H1 (cell line): Measurements from ENCODE around the gene SMIM9. TPM values are rescaled to one million over a fixed set of nuclear protein-coding genes. Genes with fewer than 3 reads are reported as not detected.

Experiments
- CTCF ChIA-PET: fragments of 300-600 bp; sonication (Branson Sonifier 250); formaldehyde crosslinking; loops from one replicate; lab custom pipeline; 2021; ENCODE audit not compliant: partially characterized antibody; lab: Charles Lee
- POLR2A ChIA-PET: fragments of 300-600 bp; sonication (Branson Sonifier 250); formaldehyde crosslinking; loops from one replicate; lab custom pipeline; 2021; ENCODE audit warnings: inconsistent platforms; ENCODE audit not compliant: partially characterized antibody; lab: Charles Lee
- DNase-seq, 2 experiments: peaks; one replicate each; pipeline versions ENCODE4 v3.0.0 to v3.0.0-alpha.2; 2010 to 2022; ENCODE audit warnings: low spot score in 2 of 2, low read depth in 1 of 2, mixed read lengths in 1 of 2
- FAIRE-seq: peaks from 2 replicates; lab custom pipeline; 2011; peaks lifted over from hg19 to GRCh38; lab: Jason Lieb, UNC
- H2AFZ ChIP-seq: 2 replicates; pipeline ENCODE4 v1.8.1; 2012; ENCODE audit warnings: low read length, inconsistent platforms
- H2AK5ac ChIP-seq: 2 replicates; pipeline ENCODE4 v1.6.1; 2013; ENCODE audit warnings: low read depth, low read length
- H2BK120ac ChIP-seq: replicated peaks from 2 replicates; pipeline ENCODE3; 2013; ENCODE audit warnings: low read depth, low read length, inconsistent platforms
- H2BK12ac ChIP-seq: 2 replicates; pipeline ENCODE4 v1.6.1; 2013; ENCODE audit warnings: low read depth, low read length
- H2BK15ac ChIP-seq: 2 replicates; pipeline ENCODE4 v1.6.1; 2013; ENCODE audit warnings: low read length
- H2BK20ac ChIP-seq: 2 replicates; pipeline ENCODE4 v1.6.1; 2013; ENCODE audit warnings: low read length
- H2BK5ac ChIP-seq: 2 replicates; pipeline ENCODE4 v1.6.1; 2013; ENCODE audit warnings: low read depth, low read length
- H3K14ac ChIP-seq: 2 replicates; pipeline ENCODE4 v1.6.1; 2013; ENCODE audit warnings: inconsistent platforms; ENCODE audit not compliant: insufficient read length
- H3K18ac ChIP-seq: 2 replicates; pipeline ENCODE4 v1.6.1; 2013; ENCODE audit warnings: low read length; ENCODE audit errors: extremely low read depth
- H3K23ac ChIP-seq: 2 replicates; pipeline ENCODE4 v1.6.1; 2013; ENCODE audit warnings: inconsistent platforms; ENCODE audit not compliant: insufficient read length
- H3K23me2 ChIP-seq: 2 replicates; pipeline ENCODE4 v1.6.1; 2013; ENCODE audit warnings: low read depth, low read length
- H3K27ac ChIP-seq: 2 replicates; pipeline ENCODE4 v1.6.1; 2011; ENCODE audit warnings: low read depth, low read length, inconsistent platforms
- H3K27me3 ChIP-seq, 4 experiments: replicated peaks in 1 of 4; 1 replicate in 1 of 4; 2 replicates in 3 of 4; pipeline versions ENCODE4 v1.6.1 to v1.8.1; 2011 to 2013; ENCODE audit warnings: low read length in 3 of 4, mild to moderate bottlenecking in 3 of 4, inconsistent platforms in 2 of 4, mixed read lengths in 2 of 4, moderate library complexity in 1 of 4; ENCODE audit not compliant: control insufficient read depth in 3 of 4, insufficient read depth in 3 of 4; ENCODE audit errors: extremely low read depth in 1 of 4
- H3K36me3 ChIP-seq, 4 experiments: 2 replicates each; pipeline versions ENCODE4 v1.6.1 to v1.8.1; 2011 to 2013; ENCODE audit warnings: mild to moderate bottlenecking in 4 of 4, low read length in 3 of 4, moderate library complexity in 2 of 4, control low read depth in 1 of 4, inconsistent platforms in 1 of 4; ENCODE audit not compliant: insufficient read depth in 4 of 4, control insufficient read depth in 2 of 4
- H3K4ac ChIP-seq: replicated peaks from 2 replicates; pipeline ENCODE3; 2013; ENCODE audit warnings: low read length, low read depth, mixed read lengths, inconsistent platforms; ENCODE audit not compliant: insufficient read length
- H3K4me1 ChIP-seq, 4 experiments: replicated peaks in 1 of 4; 1 replicate in 1 of 4; 2 replicates in 3 of 4; pipeline versions ENCODE4 v1.6.1 to v1.8.1; 2011 to 2013; ENCODE audit warnings: low read length in 3 of 4, inconsistent platforms in 2 of 4, mixed read lengths in 1 of 4; ENCODE audit not compliant: insufficient read depth in 4 of 4, control insufficient read depth in 3 of 4
- H3K4me2 ChIP-seq, 2 experiments: 2 replicates each; pipeline versions ENCODE4 v1.6.1 to v1.8.1; 2011 to 2013; ENCODE audit warnings: low read depth in 2 of 2, low read length in 2 of 2, control low read depth in 1 of 2, inconsistent platforms in 1 of 2, mild to moderate bottlenecking in 1 of 2; ENCODE audit not compliant: insufficient read depth in 1 of 2
- H3K4me3 ChIP-seq, 4 experiments: fragments of 200-600, 300-600 bp in 1 of 4; sonication (generic), shearing (Covaris generic), sonication (Bioruptor Twin) in 1 of 4; 2 replicates each; pipeline versions ENCODE4 v1.5.1 to v1.8.1; 2011 to 2016; ENCODE audit warnings: low read length in 4 of 4, low read depth in 3 of 4, control low read depth in 2 of 4, inconsistent platforms in 2 of 4, mild to moderate bottlenecking in 2 of 4, mixed read lengths in 1 of 4, moderate library complexity in 1 of 4; ENCODE audit not compliant: insufficient read depth in 2 of 4; ENCODE audit errors: extremely low read depth in 1 of 4
- H3K56ac ChIP-seq: replicated peaks from 2 replicates; pipeline ENCODE3; 2013; ENCODE audit warnings: low read depth, mild to moderate bottlenecking, mixed read lengths, low read length, inconsistent platforms; ENCODE audit not compliant: insufficient read length
- H3K79me1 ChIP-seq: 2 replicates; pipeline ENCODE4 v1.6.1; 2013; ENCODE audit warnings: low read depth, low read length, control low read depth
- H3K79me2 ChIP-seq, 2 experiments: 2 replicates each; pipeline versions ENCODE4 v1.6.1 to v1.8.1; 2012 to 2013; ENCODE audit warnings: low read length in 2 of 2, mild to moderate bottlenecking in 2 of 2, inconsistent platforms in 1 of 2; ENCODE audit not compliant: insufficient read depth in 2 of 2, control insufficient read depth in 1 of 2
- H3K9ac ChIP-seq, 4 experiments: replicated peaks in 1 of 4; 1 replicate in 1 of 4; 2 replicates in 3 of 4; pipeline versions ENCODE4 v1.6.1 to v1.8.1; 2011 to 2013; ENCODE audit warnings: low read depth in 3 of 4, low read length in 3 of 4, control low read depth in 2 of 4, mild to moderate bottlenecking in 2 of 4, moderate library complexity in 2 of 4, inconsistent platforms in 1 of 4; ENCODE audit errors: extremely low read depth in 1 of 4
- H3K9me3 ChIP-seq, 2 experiments: 2 replicates each; pipeline versions ENCODE4 v1.6.1 to v1.8.1; 2012 to 2013; ENCODE audit warnings: mild to moderate bottlenecking in 2 of 2, moderate library complexity in 2 of 2, control low read depth in 1 of 2, inconsistent platforms in 1 of 2, low read depth in 1 of 2, low read length in 1 of 2, mixed read lengths in 1 of 2; ENCODE audit not compliant: insufficient read depth in 2 of 2
- H4K20me1 ChIP-seq, 2 experiments: replicated peaks in 1 of 2; 2 replicates each; pipeline versions ENCODE3 to v1.8.1; 2011 to 2013; ENCODE audit warnings: inconsistent platforms in 2 of 2, low read length in 2 of 2, mild to moderate bottlenecking in 1 of 2; ENCODE audit not compliant: insufficient read depth in 2 of 2, control insufficient read depth in 1 of 2
- H4K5ac ChIP-seq: 2 replicates; pipeline ENCODE4 v1.6.1; 2013; ENCODE audit warnings: low read length, low read depth, mixed read lengths, inconsistent platforms; ENCODE audit not compliant: insufficient read length
- H4K8ac ChIP-seq: 2 replicates; pipeline ENCODE4 v1.8.0; 2013; ENCODE audit warnings: mild to moderate bottlenecking, moderate library complexity, low read length, inconsistent platforms; ENCODE audit not compliant: insufficient read depth; ENCODE audit errors: extremely low read depth
- H4K91ac ChIP-seq: replicated peaks from 2 replicates; pipeline ENCODE3; 2013; ENCODE audit warnings: low read length, mixed read lengths, inconsistent platforms; ENCODE audit not compliant: insufficient read length
- ATF2 ChIP-seq: IDR thresholded peaks from 2 replicates; pipeline ENCODE4 v1.6.1; 2012; ENCODE audit warnings: low read length, inconsistent platforms
- CHD1 ChIP-seq: IDR thresholded peaks from 2 replicates; pipeline ENCODE4 v1.6.1; 2012; ENCODE audit warnings: low read depth, low read length, improper control_type of control experiment
- EGR1 ChIP-seq: IDR thresholded peaks from 2 replicates; pipeline ENCODE4 v1.6.1; 2011; ENCODE audit warnings: low read depth, low read length, borderline replicate concordance
- GTF2F1 ChIP-seq: IDR thresholded peaks from 2 replicates; pipeline ENCODE4 v1.6.1; 2012; ENCODE audit warnings: low read depth, low read length, improper control_type of control experiment, borderline replicate concordance
- KDM5A ChIP-seq: fragments of 200-600 bp; IDR thresholded peaks from 2 replicates; pipeline ENCODE4 v1.7.1; 2012; ENCODE audit warnings: mild to moderate bottlenecking, low read length, inconsistent platforms, mixed read lengths
- NRF1 ChIP-seq: IDR thresholded peaks from 2 replicates; pipeline ENCODE4 v1.6.1; 2011; ENCODE audit warnings: mild to moderate bottlenecking, low read depth, low read length, improper control_type of control experiment
- RNF2 ChIP-seq: fragments of 200-900, 300-1000 bp; sonication (generic); IDR thresholded peaks from 2 replicates; pipeline ENCODE4 v1.7.1; 2016; ENCODE audit warnings: borderline replicate concordance, low read depth, mild to moderate bottlenecking, antibody characterized with exemption, low read length; ENCODE audit not compliant: poor library complexity, severe bottlenecking; ENCODE audit errors: missing control alignments
- TBP ChIP-seq: IDR thresholded peaks from 2 replicates; pipeline ENCODE4 v1.6.1; 2011; ENCODE audit warnings: low read depth, low read length, improper control_type of control experiment
- WGBS, 2 experiments: shearing (Covaris generic) in 1 of 2; methylation state at CpG; one replicate each; pipeline versions ENCODE4 v1.1.6 to v1.1.7; 2013 to 2015; ENCODE audit warnings: low lambda C conversion rate in 2 of 2, mixed read lengths in 2 of 2, inconsistent platforms in 1 of 2, low coverage in 1 of 2, missing lambda C conversion rate in 1 of 2; ENCODE audit not compliant: insufficient replicate concordance in 2 of 2, insufficient coverage in 1 of 2, insufficient read length in 1 of 2; ENCODE audit errors: extremely low coverage in 1 of 2, missing lambda C conversion rate in 1 of 2; 5-methylcytosine and 5-hydroxymethylcytosine counted together
- polyA plus RNA-seq, 7 experiments: library from polyadenylated mRNA; depleted of rRNA in 3 of 7; stranded (reverse) in 5 of 7; unstranded in 2 of 7; fragments of >200 nt in 5 of 7; fragments of 200-250 nt in 2 of 7; gene quantifications; 1 replicate in 5 of 7; 2 replicates in 1 of 7; 4 replicates in 1 of 7; pipeline versions ENCODE4 v1.2.1 to v1.2.3, GENCODE V29; 2011 to 2013; ENCODE audit warnings: missing spikeins in 2 of 7, mixed read lengths in 2 of 7
- total RNA-seq: library from RNA; stranded (reverse); fragmentation: NEBNext Ultra II Directional; extraction: Animal tissue kit (Norgen Biotek cat#: 25700); gene quantifications from 2 replicates; pipeline ENCODE4 v1.2.1, GENCODE V29; 2021

Gene SMIM9
- total and polyA plus RNA-seq, 2 of the 8 experiments (the other 6 are each of a cell fraction or from before 2014, with no cell fraction given) = not detected

- H3K23me2 ChIP-seq = no peaks in the 10 kb centered on the region
- H2BK12ac ChIP-seq = no peak overlapping the region
- no peak overlapping the region for H3K18ac ChIP-seq
- 65% methylated on average over 6 of the region's 6 CpGs; no CpG with 5 or more reads in 1 of the 2 experiments for WGBS, 2 experiments
- no peak overlapping the region for H3K9ac ChIP-seq
- peaks cover 0 to 7% (median 1%) of the 10 kb centered on the region in 4 experiments; a peak in 3 of 7 replicates for H3K4me1 ChIP-seq
- no peak overlapping the region for H4K91ac ChIP-seq
- no peaks in the 10 kb centered on the region for H3K79me1 ChIP-seq
- H2BK5ac ChIP-seq = no peak overlapping the region
- H2AK5ac ChIP-seq = no peak overlapping the region
- H3K36me3 ChIP-seq = no peaks in the 10 kb centered on the region
- H3K56ac ChIP-seq = no peak overlapping the region
- peaks cover 0 to 6% (median 2%) of the 10 kb centered on the region in 4 experiments; a peak in 3 of 7 replicates for H3K27me3 ChIP-seq
- no peaks in the 10 kb centered on the region for H3K9me3 ChIP-seq
- peaks cover 0 to 3% of the 10 kb centered on the region in 2 experiments for H4K20me1 ChIP-seq
- peak; percentile 36 for FAIRE-seq
- H2BK20ac ChIP-seq = no peak overlapping the region
- no peaks in the 10 kb centered on the region for H3K79me2 ChIP-seq
- no peak overlapping the region for H4K5ac ChIP-seq
- H3K4me2 ChIP-seq = no peak overlapping the region
- no peak overlapping the region for H3K23ac ChIP-seq
- no peak overlapping the region for H3K4ac ChIP-seq
- TF ChIP-seq ATF2 = no peak
- no peak for TF ChIP-seq NRF1
- TF ChIP-seq TBP = no peak
- no peak for TF ChIP-seq KDM5A
- no peak for TF ChIP-seq CHD1
- TF ChIP-seq RNF2 = no peak
- TF ChIP-seq EGR1 = no peak
- no peak for TF ChIP-seq GTF2F1
- no peak overlapping the region for H2AFZ ChIP-seq
- no peak overlapping the region for H3K14ac ChIP-seq
- no peak overlapping the region for H2BK15ac ChIP-seq
- H3K4me3 ChIP-seq = no peak overlapping the region
- no peak overlapping the region for H4K8ac ChIP-seq
- no peak overlapping the region for H3K27ac ChIP-seq
- ChIA-PET CTCF (no interaction called here), POLR2A (interaction anchor here (1.0 kb wide), 1 partner anchor 35 kb away, joined by 3 read pairs; the partner anchor contains the start of gene DKC1)
- no peak for DNase-seq
- H2BK120ac ChIP-seq = no peak overlapping the region
Measured at GRCh38 chrX:154797006-154797405, 37.5 kb downstream of the SMIM9 start.
